Astrocyte (in vitro differentiated cells and primary cell): ENCODE measurements around the gene SLC22A4.

ENCODE experiments used
- CTCF ChIP-seq: IDR thresholded peaks from 2 replicates; pipeline ENCODE4 v1.5.1; 2011; ENCODE audit warnings: low read depth, mild to moderate bottlenecking, inconsistent platforms, low read length, moderate library complexity; ENCODE audit not compliant: insufficient read depth
- EZH2 ChIP-seq: IDR thresholded peaks from 2 replicates; pipeline ENCODE4 v1.6.1; 2012; ENCODE audit warnings: mild to moderate bottlenecking, low read length, inconsistent platforms; ENCODE audit not compliant: insufficient read depth

GRCh38 chr5:132293066-132293991, 865 bp upstream of the SLC22A4 start:
- no peak for TF ChIP-seq CTCF
- no peak for TF ChIP-seq EZH2
